GM12878 (cell line): ENCODE measurements around the gene CPS1. TPM values are rescaled to one million over a fixed set of nuclear protein-coding genes. Genes with fewer than 3 reads are reported as not detected.

Source experiments
- ATAC-seq: fragments of 200-7000 bp; cut with Tn5 transposase; 3 replicates; pipeline ENCODE4 v1.9.1; 2020; ENCODE audit warnings: mild to moderate bottlenecking, moderate library complexity
- BruUV-seq: library from RNA; stranded (reverse); fragments of 400-500 nt; replicated peaks from 2 replicates; lab custom pipeline; 2021; lab: Mats Ljungman, UMichigan
- CTCF ChIA-PET: fragments of 300-600 bp; sonication (Branson Sonifier 250); formaldehyde crosslinking; extraction: SDS; loops from one replicate; lab custom pipeline; 2021; ENCODE audit warnings: inconsistent platforms; lab: Yijun Ruan, JAX
- POLR2A ChIA-PET: fragments of 350-600 bp; formaldehyde crosslinking; extraction: SDS; loops from one replicate; lab custom pipeline; 2021; ENCODE audit warnings: inconsistent platforms; lab: Charles Lee
- RAD21 ChIA-PET: fragments of 300-600 bp; sonication (Branson Sonifier 250); formaldehyde crosslinking; loops from one replicate; lab custom pipeline; 2023; ENCODE audit warnings: antibody characterized with exemption; ENCODE audit not compliant: unreplicated experiment; lab: Charles Lee
- SMC1A ChIA-PET: fragments of 300-600 bp; sonication (Branson Sonifier 250); formaldehyde crosslinking; loops from one replicate; lab custom pipeline; 2023; ENCODE audit not compliant: unreplicated experiment, uncharacterized antibody; lab: Charles Lee
- DNase-seq: peaks from one replicate; pipeline ENCODE4 v3.0.0-alpha.2; 2011; ENCODE audit warnings: low read depth, low spot score
- FAIRE-seq: peaks from 3 replicates; lab custom pipeline; 2011; peaks lifted over from hg19 to GRCh38; lab: Jason Lieb, UNC
- H2AFZ ChIP-seq: 2 replicates; pipeline ENCODE4 v1.6.0; 2011; ENCODE audit warnings: low read depth, low read length, control low read depth; ENCODE audit not compliant: control insufficient read depth
- H3K27ac ChIP-seq: 2 replicates; pipeline ENCODE4 v1.5.1; 2011; ENCODE audit warnings: control low read depth; ENCODE audit not compliant: control insufficient read depth, insufficient read depth
- H3K27me3 ChIP-seq, 2 experiments: replicated peaks in 1 of 2; 2 replicates each; pipeline versions ENCODE4 v1.6.0 to v1.6.1; 2011; ENCODE audit warnings: low read length in 1 of 2; ENCODE audit not compliant: control insufficient read depth in 2 of 2, insufficient read depth in 2 of 2
- H3K36me3 ChIP-seq, 2 experiments: 2 replicates each; pipeline ENCODE4 v1.5.1; 2011; ENCODE audit warnings: low read length in 1 of 2; ENCODE audit not compliant: control insufficient read depth in 2 of 2, insufficient read depth in 2 of 2
- H3K4me1 ChIP-seq: 2 replicates; pipeline ENCODE4 v1.6.1; 2011; ENCODE audit warnings: mild to moderate bottlenecking, low read length, moderate library complexity, mixed read lengths; ENCODE audit not compliant: control insufficient read depth, insufficient read depth
- H3K4me2 ChIP-seq: 2 replicates; pipeline ENCODE4 v1.6.0; 2011; ENCODE audit warnings: control low read depth; ENCODE audit not compliant: control insufficient read depth, insufficient read depth
- H3K4me3 ChIP-seq: fragments of 200-600 bp; sonication (generic); 2 replicates; pipeline ENCODE4 v1.5.1; 2016
- H3K79me2 ChIP-seq: 2 replicates; pipeline ENCODE4 v1.6.0; 2011; ENCODE audit warnings: low read length; ENCODE audit not compliant: control insufficient read depth, insufficient read depth
- H3K9ac ChIP-seq: 2 replicates; pipeline ENCODE4 v1.8.0; 2011; ENCODE audit warnings: low read length, control low read depth, mixed read lengths; ENCODE audit not compliant: control insufficient read depth, insufficient read depth
- H3K9me3 ChIP-seq: replicated peaks from 3 replicates; pipeline ENCODE4 v1.5.1; 2011; ENCODE audit warnings: mild to moderate bottlenecking, low read length; ENCODE audit not compliant: control insufficient read depth, insufficient read depth
- H4K20me1 ChIP-seq: 2 replicates; pipeline ENCODE4 v1.6.0; 2011; ENCODE audit not compliant: control insufficient read depth, insufficient read depth
- BACH1 ChIP-seq: fragments of 450-650 bp; IDR thresholded peaks from 2 replicates; pipeline ENCODE4 v1.6.1; 2017; ENCODE audit warnings: mild to moderate bottlenecking, borderline replicate concordance
- BMI1 ChIP-seq: fragments of 450-650 bp; IDR thresholded peaks from 2 replicates; pipeline ENCODE4 v1.6.1; 2016; ENCODE audit warnings: mild to moderate bottlenecking, moderate library complexity, borderline replicate concordance
- CHD1 ChIP-seq: IDR thresholded peaks from 2 replicates; pipeline ENCODE4 v1.6.1; 2012; ENCODE audit warnings: low read depth, low read length, improper control_type of control experiment
- CTCF ChIP-seq, 3 experiments: IDR thresholded peaks in 2 of 3; conservative IDR thresholded peaks in 1 of 3; 2 replicates each; pipeline ENCODE4 v1.5.1; 2011; ENCODE audit warnings: low read depth in 3 of 3, low read length in 3 of 3, mild to moderate bottlenecking in 3 of 3, control low read depth in 2 of 3, moderate library complexity in 2 of 3, inconsistent platforms in 1 of 3, mixed read lengths in 1 of 3; ENCODE audit not compliant: control insufficient read depth in 2 of 3, insufficient read depth in 1 of 3; ENCODE audit errors: extremely low read depth in 1 of 3
- HDAC2 ChIP-seq: fragments of 200-600 bp; sonication (generic); IDR thresholded peaks from 2 replicates; pipeline ENCODE4 v1.6.1; 2017
- HDAC6 ChIP-seq: fragments of 200-600 bp; sonication (generic); IDR thresholded peaks from one replicate; pipeline ENCODE4 v1.8.0; 2017; ENCODE audit warnings: antibody characterized with exemption; ENCODE audit not compliant: unreplicated experiment
- IKZF1 ChIP-seq: fragments of 450-650 bp; conservative IDR thresholded peaks from 2 replicates; pipeline ENCODE4 v1.6.1; 2017; ENCODE audit warnings: antibody characterized with exemption, mild to moderate bottlenecking
- MEF2A ChIP-seq: IDR thresholded peaks from 2 replicates; pipeline ENCODE4 v1.6.1; 2011; ENCODE audit warnings: low read depth, mild to moderate bottlenecking, low read length, moderate library complexity; ENCODE audit not compliant: insufficient read depth
- MTA3 ChIP-seq: IDR thresholded peaks from 2 replicates; pipeline ENCODE4 v1.6.1; 2012; ENCODE audit warnings: low read length, inconsistent platforms, borderline replicate concordance
- NFXL1 ChIP-seq: fragments of 450-650 bp; IDR thresholded peaks from 2 replicates; pipeline ENCODE4 v1.6.1; 2017; ENCODE audit warnings: antibody characterized with exemption, mild to moderate bottlenecking, borderline replicate concordance
- PKNOX1 ChIP-seq: fragments of 450-650 bp; IDR thresholded peaks from 2 replicates; pipeline ENCODE4 v1.6.1; 2016; ENCODE audit warnings: mild to moderate bottlenecking
- PML ChIP-seq: IDR thresholded peaks from 2 replicates; pipeline ENCODE4 v1.6.1; 2012; ENCODE audit warnings: low read length, inconsistent platforms
- POLR2AphosphoS2 ChIP-seq: IDR thresholded peaks from 2 replicates; pipeline ENCODE4 v1.6.1; 2011; ENCODE audit warnings: low read depth, mild to moderate bottlenecking, low read length, improper control_type of control experiment, moderate library complexity
- SMAD5 ChIP-seq: IDR thresholded peaks from 2 replicates; pipeline ENCODE4 v1.6.1; 2016; ENCODE audit warnings: antibody characterized with exemption, low read depth
- SPI1 ChIP-seq: IDR thresholded peaks from 2 replicates; pipeline ENCODE4 v1.6.1; 2011; ENCODE audit warnings: low read depth, mild to moderate bottlenecking, low read length, moderate library complexity, borderline replicate concordance; ENCODE audit not compliant: insufficient read depth
- SREBF1 ChIP-seq: IDR thresholded peaks from 2 replicates; pipeline ENCODE4 v1.6.1; 2012; ENCODE audit warnings: mild to moderate bottlenecking, low read length
- ZZZ3 ChIP-seq: IDR thresholded peaks from 2 replicates; pipeline ENCODE4 v1.6.1; 2011; ENCODE audit warnings: low read depth; ENCODE audit not compliant: control insufficient read depth, insufficient read length
- WGBS: methylation state at CpG from one replicate; pipeline ENCODE4 v1.1.6; 2016; ENCODE audit warnings: low lambda C conversion rate; ENCODE audit not compliant: insufficient replicate concordance, insufficient coverage; ENCODE audit errors: missing lambda C conversion rate; 5-methylcytosine and 5-hydroxymethylcytosine counted together
- in situ Hi-C: fragments of 300-500 bp; cut with MboI; formaldehyde crosslinking; loops from 9 replicates; pipeline ENCODE4 v1.14.3; 2018; ENCODE audit warnings: mixed read lengths
- intact Hi-C: fragments of 100-400 bp; cut with micrococcal nuclease; formaldehyde crosslinking; loops from one replicate; pipeline ENCODE4 v1.14.2; 2022; ENCODE audit not compliant: unreplicated experiment
- polyA plus RNA-seq, 11 experiments: library from polyadenylated mRNA; depleted of rRNA in 4 of 11; unstranded in 6 of 11; stranded (reverse) in 5 of 11; fragments of >200 nt; fragmentation: Nextera tagmentation in 4 of 11; fragmentation: Illumina TruSeq in 1 of 11; extraction: Ambion mirVana in 4 of 11; extraction: Trizol in 1 of 11; gene quantifications; 1 replicate in 1 of 11; 2 replicates in 10 of 11; pipeline versions ENCODE4 v1.2.1 to v1.2.3, GENCODE V29; 2011 to 2016; ENCODE audit warnings: inconsistent platforms in 2 of 11, missing spikeins in 2 of 11, low read depth in 1 of 11
- total RNA-seq, 4 experiments: library from RNA; depleted of rRNA in 3 of 4; stranded (reverse); fragments of >200 nt in 3 of 4; fragmentation: Illumina TruSeq in 1 of 4; extraction: Trizol in 1 of 4; gene quantifications; 2 replicates each; pipeline versions ENCODE4 v1.2.1 to v1.2.3, GENCODE V29; 2013 to 2021
- TF ChIP-seq, protein P1 (sequence below): fragments of 450-650 bp; IDR thresholded peaks from 2 replicates; pipeline ENCODE4 v1.6.1; 2017; ENCODE audit warnings: borderline replicate concordance
- TF ChIP-seq, protein P2 (sequence below): fragments of 450-650 bp; IDR thresholded peaks from 2 replicates; pipeline ENCODE4 v1.6.1; 2017; ENCODE audit warnings: mild to moderate bottlenecking, low read depth, inconsistent platforms; ENCODE audit not compliant: poor library complexity, severe bottlenecking

CPS1 gene
- total and polyA plus RNA-seq, 10 of the 15 experiments (the other 5 are each of a cell fraction or from before 2014, with no cell fraction given), result 0.20 to 4.6 (median 0.55) TPM

DNA sequence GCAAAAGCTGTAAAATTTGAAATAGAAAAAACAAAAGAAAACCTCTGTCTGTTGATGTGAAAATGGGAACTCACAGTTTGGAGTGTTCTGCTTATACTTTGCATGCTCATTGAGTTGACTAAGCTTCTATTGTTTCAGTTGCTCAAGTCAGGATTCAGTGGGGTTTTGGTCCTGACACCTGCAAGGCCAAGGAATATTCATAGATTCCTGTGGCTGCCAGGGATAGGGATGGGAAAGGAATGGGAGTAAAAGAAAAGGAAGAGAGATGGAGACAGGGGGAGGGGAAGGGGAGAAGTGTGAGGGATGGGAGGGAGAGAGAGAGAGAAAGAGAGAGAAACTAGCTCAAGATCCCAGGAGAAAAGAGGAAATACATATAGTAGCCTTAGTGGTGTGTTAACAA, 1.3 kb downstream of the CPS1 start (continued):
- TF ChIP-seq NFXL1 (no peak), SREBF1 (no peak), PML (no peak), BMI1 (no peak), CTCF (IDR thresholded peaks at IDR 0.05 in 2 of 3, conservative IDR thresholded peaks at IDR 0.05 in 1 of 3; ENCODE audit: control insufficient read depth in 2 of 3, extremely low read depth in 1 of 3, insufficient read depth in 1 of 3, low read depth in 3 of 3, low read length in 3 of 3) (no peak)

DNA sequence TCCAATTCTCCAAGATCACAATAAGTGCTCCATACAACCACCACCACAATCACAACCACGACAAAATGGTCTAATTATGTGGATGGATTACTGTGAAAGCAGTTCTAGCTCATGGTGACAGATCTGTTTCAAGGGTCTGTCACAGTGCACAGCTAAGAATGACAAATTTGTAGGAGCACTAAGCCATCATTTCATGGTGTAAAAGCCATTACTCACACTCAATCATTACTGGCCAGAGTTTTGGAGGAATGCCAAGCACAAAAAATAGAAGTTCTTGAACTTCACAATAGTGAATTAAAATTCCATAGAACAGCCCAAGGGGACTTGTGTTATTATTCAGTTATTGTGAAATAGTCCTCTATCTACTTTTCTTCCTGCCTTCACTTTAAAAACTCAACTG, 2.3 kb downstream of the CPS1 start:
- Histone ChIP-seq H3K9me3 (no peaks in the 10 kb centered on the region), H3K27me3 (no peaks in the 10 kb centered on the region), H3K79me2 (no peaks in the 10 kb centered on the region), H3K4me3 (no peak overlapping the region), H3K4me2 (no peak overlapping the region), H3K9ac (no peak overlapping the region), H3K27ac (no peak overlapping the region), H4K20me1 (no peaks in the 10 kb centered on the region), H3K36me3 (no peaks in the 10 kb centered on the region), H2AFZ (no peak overlapping the region), H3K4me1 (no peaks in the 10 kb centered on the region)
- FAIRE-seq, result no peak
- no TSS peak for BruUV-seq
- ChIA-PET POLR2A (no interaction called here), CTCF (interaction anchor here (0.6 kb wide), 1 partner anchor 8 kb away, joined by 3 read pairs; no protein-coding TSS in a partner anchor), SMC1A (no interaction called here), RAD21 (no interaction called here)
- ATAC-seq, result no peak
- TF ChIP-seq CHD1 (no peak), SMAD5 (no peak), IKZF1 (no peak), POLR2AphosphoS2 (no peak), PKNOX1 (no peak), HDAC2 (no peak), MEF2A (no peak), SPI1 (no peak), MTA3 (no peak), SREBF1 (no peak), BACH1 (no peak), ZZZ3 (no peak), HDAC6 (no peak)
- TF ChIP-seq, protein P1, sequence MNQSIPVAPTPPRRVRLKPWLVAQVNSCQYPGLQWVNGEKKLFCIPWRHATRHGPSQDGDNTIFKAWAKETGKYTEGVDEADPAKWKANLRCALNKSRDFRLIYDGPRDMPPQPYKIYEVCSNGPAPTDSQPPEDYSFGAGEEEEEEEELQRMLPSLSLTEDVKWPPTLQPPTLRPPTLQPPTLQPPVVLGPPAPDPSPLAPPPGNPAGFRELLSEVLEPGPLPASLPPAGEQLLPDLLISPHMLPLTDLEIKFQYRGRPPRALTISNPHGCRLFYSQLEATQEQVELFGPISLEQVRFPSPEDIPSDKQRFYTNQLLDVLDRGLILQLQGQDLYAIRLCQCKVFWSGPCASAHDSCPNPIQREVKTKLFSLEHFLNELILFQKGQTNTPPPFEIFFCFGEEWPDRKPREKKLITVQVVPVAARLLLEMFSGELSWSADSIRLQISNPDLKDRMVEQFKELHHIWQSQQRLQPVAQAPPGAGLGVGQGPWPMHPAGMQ, result no peak
- TF ChIP-seq, protein P2, sequence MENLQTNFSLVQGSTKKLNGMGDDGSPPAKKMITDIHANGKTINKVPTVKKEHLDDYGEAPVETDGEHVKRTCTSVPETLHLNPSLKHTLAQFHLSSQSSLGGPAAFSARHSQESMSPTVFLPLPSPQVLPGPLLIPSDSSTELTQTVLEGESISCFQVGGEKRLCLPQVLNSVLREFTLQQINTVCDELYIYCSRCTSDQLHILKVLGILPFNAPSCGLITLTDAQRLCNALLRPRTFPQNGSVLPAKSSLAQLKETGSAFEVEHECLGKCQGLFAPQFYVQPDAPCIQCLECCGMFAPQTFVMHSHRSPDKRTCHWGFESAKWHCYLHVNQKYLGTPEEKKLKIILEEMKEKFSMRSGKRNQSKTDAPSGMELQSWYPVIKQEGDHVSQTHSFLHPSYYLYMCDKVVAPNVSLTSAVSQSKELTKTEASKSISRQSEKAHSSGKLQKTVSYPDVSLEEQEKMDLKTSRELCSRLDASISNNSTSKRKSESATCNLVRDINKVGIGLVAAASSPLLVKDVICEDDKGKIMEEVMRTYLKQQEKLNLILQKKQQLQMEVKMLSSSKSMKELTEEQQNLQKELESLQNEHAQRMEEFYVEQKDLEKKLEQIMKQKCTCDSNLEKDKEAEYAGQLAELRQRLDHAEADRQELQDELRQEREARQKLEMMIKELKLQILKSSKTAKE, result no peak
- no peak for DNase-seq
- in situ Hi-C loops, result no loop called here
- 0% methylated on average over 1 of the region's 1 CpG for WGBS
- intact Hi-C loops, result no loop called here
